HepG2 (cell line): ENCODE measurements around the gene FHIT. TPM values are rescaled to one million over a fixed set of nuclear protein-coding genes. Genes with fewer than 3 reads are reported as not detected.

Experiments used
- ATAC-seq: fragments of 200-7000 bp; cut with Tn5 transposase; 3 replicates; pipeline ENCODE4 v1.9.1; 2020; ENCODE audit warnings: mild to moderate bottlenecking, moderate library complexity
- BruUV-seq: library from RNA; stranded (reverse); fragments of 400-500 nt; replicated peaks from 2 replicates; lab custom pipeline; 2021; lab: Mats Ljungman, UMichigan
- CTCF ChIA-PET: fragments of 300-600 bp; formaldehyde crosslinking; extraction: SDS; loops from one replicate; lab custom pipeline; 2021; ENCODE audit warnings: low total read pairs, inconsistent platforms, low intra/inter-chr PET ratio; lab: Yijun Ruan, JAX
- POLR2A ChIA-PET: fragments of 350-600 bp; sonication (Branson Sonifier 250); formaldehyde crosslinking; loops from one replicate; lab custom pipeline; 2020; ENCODE audit warnings: antibody characterized with exemption, inconsistent platforms; lab: Yijun Ruan, JAX
- DNase-seq: peaks from one replicate; pipeline ENCODE4 v3.0.0-alpha.2; 2015; ENCODE audit warnings: low spot score
- FAIRE-seq: peaks from 3 replicates; lab custom pipeline; 2011; peaks lifted over from hg19 to GRCh38; lab: Jason Lieb, UNC
- H2AFZ ChIP-seq: one replicate; pipeline ENCODE4 v1.6.1; 2011; ENCODE audit warnings: low read length, inconsistent platforms
- H3K27ac ChIP-seq: fragments of 300-600 bp; 3 replicates; pipeline ENCODE4 v1.8.0; 2011; ENCODE audit warnings: mixed run types, mild to moderate bottlenecking, mixed read lengths, low read length, inconsistent platforms; ENCODE audit not compliant: insufficient read depth; ENCODE audit errors: extremely low read length
- H3K27me3 ChIP-seq, 2 experiments: fragments of 200-600 bp in 1 of 2; 2 replicates in 1 of 2; 3 replicates in 1 of 2; pipeline versions ENCODE4 v1.6.0 to v1.8.0; 2011; ENCODE audit warnings: low read length in 2 of 2, mild to moderate bottlenecking in 2 of 2, moderate library complexity in 2 of 2, inconsistent platforms in 1 of 2; ENCODE audit not compliant: insufficient read depth in 2 of 2, control insufficient read depth in 1 of 2
- H3K36me3 ChIP-seq, 2 experiments: fragments of 200-600 bp in 1 of 2; replicated peaks in 1 of 2; 2 replicates in 1 of 2; 3 replicates in 1 of 2; pipeline versions ENCODE4 v1.5.1 to v1.8.0; 2011; ENCODE audit warnings: low read length in 2 of 2, inconsistent platforms in 1 of 2; ENCODE audit not compliant: insufficient read depth in 2 of 2, control insufficient read depth in 1 of 2
- H3K4me1 ChIP-seq: 2 replicates; pipeline ENCODE4 v1.5.1; 2012; ENCODE audit warnings: low read length, inconsistent platforms; ENCODE audit not compliant: insufficient read depth
- H3K4me2 ChIP-seq: 2 replicates; pipeline ENCODE4 v1.6.0; 2011; ENCODE audit warnings: low read depth, low read length, inconsistent platforms
- H3K4me3 ChIP-seq, 3 experiments: fragments of 200-600 bp in 1 of 3; sonication (generic), shearing (Covaris generic) in 1 of 3; replicated peaks in 1 of 3; 2 replicates each; pipeline ENCODE4 v1.5.1; 2011 to 2016; ENCODE audit warnings: low read length in 3 of 3, inconsistent platforms in 2 of 3, low read depth in 2 of 3, mild to moderate bottlenecking in 2 of 3, control low read depth in 1 of 3, mixed read lengths in 1 of 3; ENCODE audit not compliant: insufficient read depth in 1 of 3
- H3K79me2 ChIP-seq: one replicate; pipeline ENCODE4 v1.6.1; 2011; ENCODE audit warnings: low read length, inconsistent platforms; ENCODE audit not compliant: insufficient read depth
- H3K9ac ChIP-seq: 2 replicates; pipeline ENCODE4 v1.6.0; 2011; ENCODE audit warnings: mild to moderate bottlenecking, low read depth, low read length, inconsistent platforms; ENCODE audit not compliant: insufficient read depth
- H3K9me3 ChIP-seq: 2 replicates; pipeline ENCODE4 v1.5.1; 2012; ENCODE audit warnings: mild to moderate bottlenecking, low read length
- H4K20me1 ChIP-seq: 2 replicates; pipeline ENCODE4 v1.6.0; 2011; ENCODE audit warnings: inconsistent platforms, mild to moderate bottlenecking, low read length, moderate library complexity; ENCODE audit not compliant: insufficient read depth
- NKX3-1 ChIP-seq: sonication (generic); formaldehyde crosslinking; IDR thresholded peaks from 2 replicates; pipeline ENCODE4 v1.5.0; 2020; ENCODE audit warnings: missing genetic modification reagents
- RFXANK ChIP-seq: IDR thresholded peaks from 2 replicates; pipeline ENCODE4 v1.6.1; 2016
- SIX1 ChIP-seq: sonication (generic); formaldehyde crosslinking; IDR thresholded peaks from 2 replicates; pipeline ENCODE4 v1.4.0; 2020; ENCODE audit warnings: missing genetic modification reagents, borderline replicate concordance
- SMYD3 ChIP-seq: sonication (generic); formaldehyde crosslinking; IDR thresholded peaks from 2 replicates; pipeline ENCODE4 v1.8.1; 2023; ENCODE audit warnings: mild to moderate bottlenecking, missing genetic modification reagents
- SRY ChIP-seq: sonication (generic); formaldehyde crosslinking; IDR thresholded peaks from 2 replicates; pipeline ENCODE4 v1.8.0; 2022; ENCODE audit warnings: mild to moderate bottlenecking, missing genetic modification reagents
- ZNF234 ChIP-seq: sonication (generic); formaldehyde crosslinking; conservative IDR thresholded peaks from 2 replicates; pipeline ENCODE4 v1.5.1; 2020; ENCODE audit warnings: mild to moderate bottlenecking, missing genetic modification reagents
- ZNF30 ChIP-seq: sonication (generic); formaldehyde crosslinking; IDR thresholded peaks from 2 replicates; pipeline ENCODE4 v1.5.0; 2020; ENCODE audit warnings: mild to moderate bottlenecking, missing genetic modification reagents
- ZNF724P ChIP-seq: sonication (generic); formaldehyde crosslinking; IDR thresholded peaks from 2 replicates; pipeline ENCODE4 v1.8.0; 2022; ENCODE audit warnings: missing genetic modification reagents, borderline replicate concordance
- ZNF790 ChIP-seq: sonication (generic); formaldehyde crosslinking; IDR thresholded peaks from 2 replicates; pipeline ENCODE4 v1.8.0; 2022; ENCODE audit warnings: missing genetic modification reagents, mild to moderate bottlenecking, borderline replicate concordance
- ZNF883 ChIP-seq: sonication (generic); formaldehyde crosslinking; IDR thresholded peaks from 2 replicates; pipeline ENCODE4 v1.5.1; 2020; ENCODE audit warnings: mild to moderate bottlenecking, missing genetic modification reagents; ENCODE audit errors: not compliant biosample characterization
- WGBS: methylation state at CpG from one replicate; pipeline ENCODE4 v1.1.6; 2017; ENCODE audit warnings: low lambda C conversion rate; 5-methylcytosine and 5-hydroxymethylcytosine counted together
- in situ Hi-C: cut with HindIII; loops from 2 replicates; pipeline ENCODE4 v1.10.0; 2017; ENCODE audit warnings: low pct_unique_long_range_greater_than_20kb; ENCODE audit not compliant: extremely low pct_ligation_motif_present
- intact Hi-C: fragments of 100-400 bp; cut with micrococcal nuclease; formaldehyde crosslinking; loops from one replicate; pipeline ENCODE4 v1.10.0; 2022; ENCODE audit not compliant: unreplicated experiment
- polyA plus RNA-seq, 8 experiments: library from polyadenylated mRNA; depleted of rRNA in 3 of 8; stranded (reverse) in 7 of 8; unstranded in 1 of 8; fragments of >200 nt; fragmentation: Illumina TruSeq in 4 of 8; extraction: Trizol in 4 of 8; gene quantifications; 2 replicates each; pipeline versions ENCODE4 v1.2.1 to v1.2.3, GENCODE V29; 2011 to 2016; ENCODE audit warnings: low read depth in 4 of 8, missing spikeins in 1 of 8, mixed read lengths in 1 of 8; ENCODE audit not compliant: insufficient read depth in 1 of 8
- total RNA-seq, 5 experiments: library from RNA; depleted of rRNA; stranded (reverse); fragments of >200 nt; fragmentation: Illumina TruSeq; extraction: Trizol; gene quantifications; 2 replicates each; pipeline ENCODE4 v1.2.3, GENCODE V29; 2016; ENCODE audit warnings: low read depth in 1 of 5
- TF ChIP-seq, protein P1 (sequence below): sonication (generic); formaldehyde crosslinking; IDR thresholded peaks from 2 replicates; pipeline ENCODE4 v1.4.0; 2020; ENCODE audit warnings: mild to moderate bottlenecking, missing genetic modification reagents
- TF ChIP-seq, protein P2 (sequence below), 2 experiments: sonication (generic) in 1 of 2; formaldehyde crosslinking in 1 of 2; IDR thresholded peaks; 2 replicates each; pipeline versions ENCODE4 v1.4.0 to v1.6.1; 2018 to 2020; ENCODE audit warnings: missing genetic modification reagents in 2 of 2, borderline replicate concordance in 1 of 2, low read depth in 1 of 2, mild to moderate bottlenecking in 1 of 2, missing biosample characterization in 1 of 2
- TF ChIP-seq, protein P3 (sequence below): sonication (generic); formaldehyde crosslinking; IDR thresholded peaks from 2 replicates; pipeline ENCODE4 v1.8.1; 2022; ENCODE audit warnings: low read depth, mild to moderate bottlenecking, missing genetic modification reagents
- TF ChIP-seq, protein P4 (sequence below): sonication (generic); formaldehyde crosslinking; conservative IDR thresholded peaks from 2 replicates; pipeline ENCODE4 v1.4.0; 2020; ENCODE audit warnings: missing genetic modification reagents

The FHIT gene
- total and polyA plus RNA-seq, 2 of the 13 experiments (the other 11 are each of a cell fraction or from before 2014, with no cell fraction given) = 4.0 to 4.6 TPM

DNA sequence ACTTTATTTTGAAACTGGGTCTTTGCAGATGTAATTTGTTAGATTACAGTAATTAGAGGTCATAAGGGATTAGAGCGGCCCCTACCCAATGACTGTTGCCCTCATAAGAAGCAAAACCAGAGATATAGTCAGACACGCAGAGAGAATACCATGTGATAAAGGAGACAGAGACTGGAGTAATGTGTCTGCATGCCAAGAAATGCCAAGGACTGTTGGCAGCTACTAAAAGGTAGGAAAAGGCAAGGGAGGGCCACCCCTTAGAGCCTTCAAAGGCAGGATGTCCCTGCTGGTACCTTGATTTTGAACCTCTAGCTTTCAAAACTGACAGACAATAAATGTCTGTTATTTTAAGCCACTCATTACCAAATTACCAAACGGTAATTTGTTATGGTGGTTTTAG lies 548.2 kb downstream of the FHIT start (continued):
- TF ChIP-seq, protein P1, sequence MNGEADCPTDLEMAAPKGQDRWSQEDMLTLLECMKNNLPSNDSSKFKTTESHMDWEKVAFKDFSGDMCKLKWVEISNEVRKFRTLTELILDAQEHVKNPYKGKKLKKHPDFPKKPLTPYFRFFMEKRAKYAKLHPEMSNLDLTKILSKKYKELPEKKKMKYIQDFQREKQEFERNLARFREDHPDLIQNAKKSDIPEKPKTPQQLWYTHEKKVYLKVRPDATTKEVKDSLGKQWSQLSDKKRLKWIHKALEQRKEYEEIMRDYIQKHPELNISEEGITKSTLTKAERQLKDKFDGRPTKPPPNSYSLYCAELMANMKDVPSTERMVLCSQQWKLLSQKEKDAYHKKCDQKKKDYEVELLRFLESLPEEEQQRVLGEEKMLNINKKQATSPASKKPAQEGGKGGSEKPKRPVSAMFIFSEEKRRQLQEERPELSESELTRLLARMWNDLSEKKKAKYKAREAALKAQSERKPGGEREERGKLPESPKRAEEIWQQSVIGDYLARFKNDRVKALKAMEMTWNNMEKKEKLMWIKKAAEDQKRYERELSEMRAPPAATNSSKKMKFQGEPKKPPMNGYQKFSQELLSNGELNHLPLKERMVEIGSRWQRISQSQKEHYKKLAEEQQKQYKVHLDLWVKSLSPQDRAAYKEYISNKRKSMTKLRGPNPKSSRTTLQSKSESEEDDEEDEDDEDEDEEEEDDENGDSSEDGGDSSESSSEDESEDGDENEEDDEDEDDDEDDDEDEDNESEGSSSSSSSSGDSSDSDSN (CRISPR knock-in tag) = no peak
- no peak for TF ChIP-seq SMYD3 (CRISPR knock-in tag)
- no peak for TF ChIP-seq ZNF883 (CRISPR knock-in tag)
- TF ChIP-seq SRY = no peak
- TF ChIP-seq, protein P2, sequence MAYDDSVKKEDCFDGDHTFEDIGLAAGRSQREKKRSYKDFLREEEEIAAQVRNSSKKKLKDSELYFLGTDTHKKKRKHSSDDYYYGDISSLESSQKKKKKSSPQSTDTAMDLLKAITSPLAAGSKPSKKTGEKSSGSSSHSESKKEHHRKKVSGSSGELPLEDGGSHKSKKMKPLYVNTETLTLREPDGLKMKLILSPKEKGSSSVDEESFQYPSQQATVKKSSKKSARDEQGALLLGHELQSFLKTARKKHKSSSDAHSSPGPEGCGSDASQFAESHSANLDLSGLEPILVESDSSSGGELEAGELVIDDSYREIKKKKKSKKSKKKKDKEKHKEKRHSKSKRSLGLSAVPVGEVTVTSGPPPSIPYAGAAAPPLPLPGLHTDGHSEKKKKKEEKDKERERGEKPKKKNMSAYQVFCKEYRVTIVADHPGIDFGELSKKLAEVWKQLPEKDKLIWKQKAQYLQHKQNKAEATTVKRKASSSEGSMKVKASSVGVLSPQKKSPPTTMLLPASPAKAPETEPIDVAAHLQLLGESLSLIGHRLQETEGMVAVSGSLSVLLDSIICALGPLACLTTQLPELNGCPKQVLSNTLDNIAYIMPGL (CRISPR knock-in tag; IDR thresholded peaks at IDR 0.05; ENCODE audit: borderline replicate concordance in 1 of 2, low read depth in 1 of 2) = no peak
- no peak for TF ChIP-seq NKX3-1 (CRISPR knock-in tag)

DNA sequence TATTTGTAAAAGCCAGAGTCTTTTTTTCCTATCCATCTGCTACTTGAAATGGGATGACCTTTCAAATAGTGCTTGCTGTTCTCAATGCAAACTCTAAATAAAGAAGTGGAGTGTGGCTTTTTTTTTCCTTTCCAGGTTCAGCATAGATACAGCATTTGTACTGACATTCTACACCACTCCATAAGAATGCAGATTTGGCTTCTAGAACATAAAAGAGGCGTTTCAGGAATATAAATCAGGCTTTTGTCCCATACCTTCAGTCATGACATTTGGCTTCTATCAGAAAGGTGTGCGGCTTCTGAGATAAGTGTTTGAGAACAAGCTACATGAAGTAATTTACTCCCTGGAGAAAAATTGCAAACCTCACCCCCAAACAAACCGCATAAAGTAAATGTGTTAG lies 553.1 kb downstream of the FHIT start:
- no peak overlapping the region for H2AFZ ChIP-seq
- no TSS peak for BruUV-seq
- H3K4me2 ChIP-seq = no peak overlapping the region
- in situ Hi-C loops (no loop called here), intact Hi-C loops (no loop called here)
- ATAC-seq (no peak), FAIRE-seq (no peak), DNase-seq (no peak)
- WGBS = 57% methylated on average over 3 of the region's 3 CpGs
- CTCF ChIA-PET = no interaction called here
- no peaks in the 10 kb centered on the region for H3K36me3 ChIP-seq
- H3K4me1 ChIP-seq = 0 out of 2 replicates have a peak, but pooled peaks cover 8% of the 10 kb centered on the region
- no peaks in the 10 kb centered on the region for H3K27me3 ChIP-seq
- no peak overlapping the region for H3K4me3 ChIP-seq
- H3K9me3 ChIP-seq = no peaks in the 10 kb centered on the region
- no peaks in the 10 kb centered on the region for H3K79me2 ChIP-seq
- H4K20me1 ChIP-seq = no peaks in the 10 kb centered on the region
- H3K9ac ChIP-seq = no peak overlapping the region
- no peak overlapping the region for H3K27ac ChIP-seq
- POLR2A ChIA-PET = no interaction called here
- TF ChIP-seq SIX1 (CRISPR knock-in tag) = no peak
- no peak for TF ChIP-seq ZNF30 (CRISPR knock-in tag)
- TF ChIP-seq ZNF790 (CRISPR knock-in tag) = no peak
- TF ChIP-seq RFXANK (CRISPR knock-in tag) = no peak
- TF ChIP-seq, protein P3, sequence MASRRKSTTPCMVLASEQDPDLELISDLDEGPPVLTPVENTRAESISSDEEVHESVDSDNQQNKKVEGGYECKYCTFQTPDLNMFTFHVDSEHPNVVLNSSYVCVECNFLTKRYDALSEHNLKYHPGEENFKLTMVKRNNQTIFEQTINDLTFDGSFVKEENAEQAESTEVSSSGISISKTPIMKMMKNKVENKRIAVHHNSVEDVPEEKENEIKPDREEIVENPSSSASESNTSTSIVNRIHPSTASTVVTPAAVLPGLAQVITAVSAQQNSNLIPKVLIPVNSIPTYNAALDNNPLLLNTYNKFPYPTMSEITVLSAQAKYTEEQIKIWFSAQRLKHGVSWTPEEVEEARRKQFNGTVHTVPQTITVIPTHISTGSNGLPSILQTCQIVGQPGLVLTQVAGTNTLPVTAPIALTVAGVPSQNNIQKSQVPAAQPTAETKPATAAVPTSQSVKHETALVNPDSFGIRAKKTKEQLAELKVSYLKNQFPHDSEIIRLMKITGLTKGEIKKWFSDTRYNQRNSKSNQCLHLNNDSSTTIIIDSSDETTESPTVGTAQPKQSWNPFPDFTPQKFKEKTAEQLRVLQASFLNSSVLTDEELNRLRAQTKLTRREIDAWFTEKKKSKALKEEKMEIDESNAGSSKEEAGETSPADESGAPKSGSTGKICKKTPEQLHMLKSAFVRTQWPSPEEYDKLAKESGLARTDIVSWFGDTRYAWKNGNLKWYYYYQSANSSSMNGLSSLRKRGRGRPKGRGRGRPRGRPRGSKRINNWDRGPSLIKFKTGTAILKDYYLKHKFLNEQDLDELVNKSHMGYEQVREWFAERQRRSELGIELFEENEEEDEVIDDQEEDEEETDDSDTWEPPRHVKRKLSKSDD (CRISPR knock-in tag) = no peak
- no peak for TF ChIP-seq ZNF724P (CRISPR knock-in tag)
- no peak for TF ChIP-seq ZNF234 (CRISPR knock-in tag)
- TF ChIP-seq, protein P4, sequence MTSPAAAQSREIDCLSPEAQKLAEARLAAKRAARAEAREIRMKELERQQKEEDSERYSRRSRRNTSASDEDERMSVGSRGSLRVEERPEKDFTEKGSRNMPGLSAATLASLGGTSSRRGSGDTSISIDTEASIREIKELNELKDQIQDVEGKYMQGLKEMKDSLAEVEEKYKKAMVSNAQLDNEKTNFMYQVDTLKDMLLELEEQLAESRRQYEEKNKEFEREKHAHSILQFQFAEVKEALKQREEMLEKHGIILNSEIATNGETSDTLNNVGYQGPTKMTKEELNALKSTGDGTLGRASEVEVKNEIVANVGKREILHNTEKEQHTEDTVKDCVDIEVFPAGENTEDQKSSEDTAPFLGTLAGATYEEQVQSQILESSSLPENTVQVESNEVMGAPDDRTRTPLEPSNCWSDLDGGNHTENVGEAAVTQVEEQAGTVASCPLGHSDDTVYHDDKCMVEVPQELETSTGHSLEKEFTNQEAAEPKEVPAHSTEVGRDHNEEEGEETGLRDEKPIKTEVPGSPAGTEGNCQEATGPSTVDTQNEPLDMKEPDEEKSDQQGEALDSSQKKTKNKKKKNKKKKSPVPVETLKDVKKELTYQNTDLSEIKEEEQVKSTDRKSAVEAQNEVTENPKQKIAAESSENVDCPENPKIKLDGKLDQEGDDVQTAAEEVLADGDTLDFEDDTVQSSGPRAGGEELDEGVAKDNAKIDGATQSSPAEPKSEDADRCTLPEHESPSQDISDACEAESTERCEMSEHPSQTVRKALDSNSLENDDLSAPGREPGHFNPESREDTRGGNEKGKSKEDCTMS = no peak
